ENCODE measurements around the gene KIAA0232.

DNA sequence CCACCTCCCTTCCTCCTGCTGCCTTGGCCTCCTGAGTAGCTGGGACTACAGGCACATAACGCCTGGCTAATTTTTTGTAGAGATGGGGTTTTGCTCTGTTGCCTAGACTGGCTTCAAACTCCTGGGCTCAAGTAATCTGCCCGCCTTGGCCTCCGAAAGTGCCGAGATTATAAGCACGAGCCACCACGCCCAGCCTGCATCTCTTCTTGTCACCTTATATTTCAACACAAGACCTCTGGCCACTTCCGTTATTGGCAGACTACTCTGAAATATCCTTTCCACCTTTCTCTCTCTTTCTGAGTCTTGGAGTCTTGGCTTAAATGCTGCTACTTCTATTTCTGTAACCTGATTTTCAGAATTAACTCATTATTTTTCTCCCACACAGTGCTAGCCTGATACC is 5.6 kb downstream of the KIAA0232 start:
- no peak for TF ChIP-seq CTCF (IDR thresholded peaks at IDR 0.05)
- no peak for TF ChIP-seq POLR2A (IDR thresholded peaks at IDR 0.05)
